ENCODE measurements around the gene MBOAT2.
"Not testable (repeated sequence)": the region's sequence is repeated elsewhere in the genome, so short reads cannot be mapped to it uniquely, and the experiment has no call there.

MBOAT2 gene

DNA sequence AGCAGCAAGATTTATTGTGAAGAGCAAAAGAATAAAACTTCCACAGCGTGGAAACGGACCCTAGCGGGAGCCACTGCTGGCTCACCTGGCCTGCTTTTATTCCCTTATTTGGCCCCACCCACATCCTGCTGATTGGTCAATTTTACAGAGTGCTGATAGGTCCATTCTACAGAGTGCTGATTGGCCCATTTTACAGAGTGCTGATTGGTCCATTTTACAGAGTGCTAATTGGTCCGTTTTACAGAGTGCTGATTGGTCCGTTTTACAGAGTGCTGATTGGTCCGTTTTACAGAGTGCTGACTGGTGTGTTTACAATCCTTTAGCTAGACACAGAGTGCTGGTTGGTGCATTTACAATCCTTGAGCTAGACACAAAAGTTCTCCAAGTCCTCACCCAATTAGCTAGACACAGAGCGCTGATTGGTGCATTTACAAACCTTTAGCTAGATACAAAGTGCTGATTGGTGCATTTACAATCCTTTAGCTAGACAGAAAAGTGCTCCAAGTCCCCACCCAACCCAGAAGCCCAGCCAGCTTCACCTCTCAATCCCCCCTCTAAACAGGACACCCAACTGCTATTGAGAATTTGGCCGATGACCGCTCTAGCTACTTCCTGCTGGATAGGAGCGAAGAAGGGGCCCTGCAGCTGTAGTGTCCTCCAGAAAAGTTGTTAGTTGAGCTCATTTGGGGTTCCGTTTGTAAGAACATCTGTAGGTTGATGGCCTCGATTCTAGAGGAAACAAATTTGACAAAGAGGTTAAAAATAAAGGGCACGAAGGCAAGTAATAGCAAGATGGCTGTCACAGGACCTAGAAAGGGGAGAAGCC is 108.2 kb downstream of the MBOAT2 start:
- not testable (repeated sequence) for DNase-seq (ENCODE audit: low spot score)

DNA sequence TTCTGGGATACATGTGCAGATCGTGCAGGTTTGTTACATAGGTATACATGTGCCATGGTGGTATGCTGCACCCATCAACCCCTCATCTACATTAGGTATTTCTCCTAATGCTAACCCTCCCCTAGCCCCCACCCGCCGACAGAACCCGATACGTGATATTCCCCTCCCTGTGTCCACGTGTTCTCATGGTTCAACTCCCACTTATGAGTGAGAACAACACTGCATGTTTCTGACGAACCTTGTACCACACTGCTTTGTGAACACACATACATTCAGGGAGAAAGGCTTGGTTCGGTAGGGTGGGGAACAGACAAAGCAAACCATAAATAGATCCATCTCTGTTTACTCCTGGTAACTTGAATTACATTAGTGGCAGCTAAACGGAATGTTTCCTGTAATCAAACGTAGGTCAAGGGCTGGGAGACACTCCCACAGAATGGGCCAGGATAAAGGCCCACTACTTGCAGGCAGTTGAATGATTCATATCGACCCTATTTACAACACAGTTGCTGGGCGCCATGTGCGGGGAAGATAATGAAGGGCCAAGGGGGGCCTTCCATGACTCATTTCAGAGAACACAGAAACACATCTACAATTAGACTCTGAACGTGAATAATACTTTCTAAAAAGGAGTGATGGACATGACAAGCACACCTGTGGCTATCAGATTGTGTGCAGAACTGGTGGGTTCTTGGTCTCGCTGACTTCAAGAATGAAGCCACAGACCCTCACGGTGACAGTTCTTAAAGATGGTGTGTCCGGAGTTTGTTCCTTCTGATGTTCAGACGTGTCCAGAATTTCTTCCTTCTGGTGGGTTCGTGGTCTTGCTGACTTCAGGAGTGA is 109.3 kb downstream of the MBOAT2 start:
- no peak for DNase-seq (ENCODE audit: low spot score)

DNA sequence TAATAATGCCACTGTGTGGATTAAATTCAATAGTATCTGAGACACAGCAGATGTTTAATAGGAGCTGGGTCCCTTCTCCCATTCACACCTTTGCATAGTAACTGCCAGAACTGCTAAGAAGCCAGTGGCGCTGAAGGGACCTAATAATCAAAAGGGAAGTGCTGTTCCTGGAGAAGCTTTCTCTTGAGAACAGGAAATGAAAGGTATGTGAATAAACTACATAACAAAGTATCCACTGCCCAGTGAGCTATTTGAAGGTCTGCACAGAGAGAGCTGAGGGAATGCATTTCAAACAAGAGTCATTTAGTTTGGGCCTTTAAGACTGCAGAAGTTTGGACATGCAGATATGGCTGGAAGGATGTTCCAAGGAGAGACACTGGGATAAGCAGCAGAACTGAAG is 110.0 kb downstream of the MBOAT2 start:
- no peak for DNase-seq (ENCODE audit: low spot score)

DNA sequence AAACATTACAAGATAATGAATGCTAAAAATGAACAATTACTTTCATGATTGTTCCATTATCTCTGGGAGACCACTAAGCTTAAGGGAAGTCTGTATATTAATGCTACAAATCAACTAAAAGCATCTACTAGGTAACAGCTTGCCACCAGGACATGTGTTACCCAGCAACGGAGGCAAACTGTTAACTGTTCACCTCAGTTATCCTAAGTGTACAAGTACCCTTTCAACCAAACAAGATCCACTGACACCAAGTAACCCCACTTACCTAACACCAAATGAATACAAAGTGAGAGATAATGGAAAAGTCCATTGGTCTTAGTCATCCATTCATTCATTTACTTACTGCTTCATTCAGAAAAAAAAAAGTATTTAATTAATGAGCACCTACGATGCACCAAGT is 111.4 kb downstream of the MBOAT2 start:
- no peak for DNase-seq (ENCODE audit: low spot score)

DNA sequence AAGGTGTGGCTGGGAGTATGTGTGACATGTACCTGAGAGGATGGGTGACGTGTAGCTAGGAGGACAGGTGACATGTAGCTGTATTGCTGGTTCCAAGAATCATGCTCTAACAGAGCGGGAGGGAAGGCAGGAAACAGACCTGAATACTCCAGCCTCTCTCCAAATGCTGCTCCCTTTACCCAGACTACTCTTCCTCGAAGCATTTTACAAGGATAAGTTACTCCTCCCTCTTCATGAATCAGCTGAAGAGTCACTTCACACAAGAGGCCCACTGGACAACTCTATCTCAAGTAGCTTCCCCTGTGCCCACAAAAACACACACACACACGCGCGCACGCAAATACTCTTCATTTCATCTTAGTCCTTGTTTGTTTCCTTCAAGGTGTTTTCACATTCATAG is 113.5 kb downstream of the MBOAT2 start:
- no peak for DNase-seq (ENCODE audit: low spot score)

DNA sequence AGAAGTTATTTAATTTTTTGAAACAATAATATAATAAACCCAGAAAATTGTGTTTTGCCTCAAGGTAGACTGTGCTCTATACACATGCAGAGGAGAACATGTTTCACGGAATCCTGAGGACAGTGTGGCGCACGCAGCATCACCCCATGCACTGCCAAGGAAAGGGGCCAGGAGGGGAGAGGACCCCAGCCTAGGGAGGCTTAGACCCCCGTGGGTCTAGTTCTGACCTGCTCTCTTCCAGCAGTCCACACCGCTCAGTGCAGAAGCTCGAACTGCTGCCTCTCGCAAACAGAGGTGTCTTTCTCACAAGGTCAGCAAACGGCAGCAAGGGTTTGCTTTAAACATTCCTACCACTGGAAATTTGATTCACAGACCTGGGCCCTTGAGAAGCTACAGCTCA is 114.5 kb downstream of the MBOAT2 start:
- DNase-seq (ENCODE audit: low spot score): no peak

DNA sequence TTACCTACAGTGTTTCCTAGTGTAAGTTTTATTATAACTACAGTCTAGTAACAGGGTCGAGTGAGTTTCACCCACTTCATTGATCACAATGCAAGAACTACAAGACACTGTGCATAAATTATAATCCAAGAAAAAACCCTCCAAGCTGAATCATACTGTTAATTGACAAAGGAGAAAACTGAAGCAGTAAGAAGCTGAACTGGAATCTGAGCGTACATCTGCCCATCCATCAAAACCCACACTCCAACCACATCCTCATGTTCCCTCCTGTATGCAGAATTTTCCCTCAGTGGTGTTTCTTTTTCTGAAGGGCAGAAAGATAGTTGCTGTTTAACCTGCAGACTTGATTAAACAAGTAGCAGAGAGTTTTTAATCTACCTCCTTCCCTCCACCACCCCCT is 116.6 kb downstream of the MBOAT2 start:
- no peak for DNase-seq (ENCODE audit: low spot score)

DNA sequence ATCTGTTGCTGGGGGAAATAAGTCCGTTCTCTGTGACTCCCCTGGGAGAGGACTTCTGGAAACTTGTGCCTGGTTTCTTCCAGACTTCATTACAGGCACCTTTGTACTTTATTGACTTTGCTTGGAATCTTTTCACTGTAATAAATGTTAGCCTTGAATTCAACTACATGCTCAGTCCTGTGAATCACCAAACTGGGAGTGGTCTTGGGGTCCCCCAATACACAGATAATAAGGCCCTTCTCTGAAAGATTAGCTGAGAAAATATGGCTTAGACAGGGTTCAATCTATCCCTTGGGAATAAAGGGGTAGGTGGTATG is 117.3 kb downstream of the MBOAT2 start:
- DNase-seq (ENCODE audit: low spot score): no peak

DNA sequence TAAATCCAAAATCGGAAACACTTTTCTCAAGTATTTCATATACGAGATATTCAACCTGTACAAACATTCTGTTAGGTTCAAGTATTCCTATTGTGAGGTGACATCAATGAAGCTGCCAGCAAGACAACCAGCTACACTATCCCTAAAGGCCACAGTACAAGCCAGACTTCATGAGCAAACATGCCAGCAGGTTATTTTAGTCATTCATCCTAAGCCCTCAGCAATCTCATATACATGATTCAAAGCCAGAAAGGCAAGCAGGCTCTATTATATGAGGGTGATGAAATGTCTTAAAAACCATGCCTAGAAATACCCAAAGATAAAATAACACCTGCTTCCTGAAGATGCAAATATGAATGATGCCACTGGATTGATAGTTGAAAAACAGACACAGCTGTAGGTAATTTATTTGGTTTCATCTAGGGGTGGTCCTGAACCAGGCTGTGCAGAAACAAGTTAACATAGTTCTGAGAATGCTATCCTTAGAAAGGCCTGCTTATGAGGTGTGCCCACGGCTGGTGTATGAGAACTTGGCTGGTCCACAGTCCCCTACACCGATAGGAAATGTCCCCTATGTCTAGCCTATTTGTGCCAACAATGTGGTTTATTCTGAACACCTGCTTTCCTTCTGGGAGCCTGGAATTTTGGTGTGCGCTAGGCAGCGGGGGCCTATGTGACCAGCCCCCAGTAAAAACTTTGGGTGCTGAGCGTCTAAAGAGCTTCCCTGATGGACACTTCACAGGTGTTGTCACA is 117.9 kb downstream of the MBOAT2 start:
- no peak for DNase-seq (ENCODE audit: low spot score)

DNA sequence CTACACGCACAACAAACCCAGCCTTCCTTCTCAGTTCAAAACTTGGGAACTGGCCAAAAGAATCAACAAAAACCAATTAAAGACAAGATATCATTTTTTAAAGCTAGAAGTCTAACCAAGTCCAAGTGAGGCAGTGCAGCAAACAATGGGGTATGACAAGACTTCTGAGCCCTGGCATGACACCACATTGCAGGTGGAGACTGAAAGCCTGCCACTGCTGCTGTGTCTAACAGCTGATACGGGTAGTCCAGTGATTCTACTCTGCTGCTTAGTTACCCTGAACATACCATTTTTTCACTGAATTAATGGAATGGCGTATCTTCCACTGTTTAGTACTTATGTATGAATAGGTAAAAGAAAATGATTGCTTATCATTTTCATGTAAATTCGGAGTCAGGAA is 118.7 kb downstream of the MBOAT2 start:
- no peak for DNase-seq (ENCODE audit: low spot score)

DNA sequence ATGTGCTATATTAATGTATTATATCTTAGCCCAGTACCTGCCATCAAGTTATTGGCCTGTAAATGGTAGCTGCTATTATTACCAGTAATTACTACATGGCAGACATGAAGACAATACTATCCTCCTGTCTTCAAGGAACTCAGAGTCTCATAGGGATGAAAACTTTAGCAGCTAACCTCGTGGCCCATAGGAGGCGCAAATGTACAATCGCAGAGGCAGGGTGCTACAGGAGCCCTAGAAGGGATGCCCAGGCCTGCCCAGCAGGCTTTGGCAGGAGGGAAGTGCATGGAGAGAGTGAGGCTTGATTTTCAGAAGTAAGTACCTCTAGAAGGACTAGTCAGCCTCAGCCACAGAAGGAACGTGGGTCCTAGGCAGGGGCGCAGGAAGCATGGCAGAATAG is 121.4 kb downstream of the MBOAT2 start:
- no peak for DNase-seq (ENCODE audit: low spot score)

DNA sequence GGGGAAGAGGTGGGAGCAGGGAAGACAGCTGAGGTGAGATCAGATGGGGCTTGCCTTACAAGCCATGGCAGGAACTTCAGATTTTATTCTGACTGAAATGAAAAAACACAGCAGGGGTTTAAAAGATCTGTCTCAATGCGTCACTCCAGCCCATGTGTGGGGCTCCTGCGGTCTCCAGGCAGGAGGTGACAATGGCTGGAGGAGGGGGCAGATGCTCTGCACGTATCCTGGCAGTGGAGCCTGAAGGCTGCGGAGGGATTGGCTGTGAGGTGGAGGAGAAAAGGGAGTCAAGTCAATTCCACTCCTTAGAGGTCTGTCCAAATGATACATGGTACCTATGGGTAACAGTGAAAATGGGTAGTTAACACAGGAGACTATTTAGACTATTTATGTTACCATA is 125.6 kb downstream of the MBOAT2 start:
- DNase-seq (ENCODE audit: low spot score): no peak

DNA sequence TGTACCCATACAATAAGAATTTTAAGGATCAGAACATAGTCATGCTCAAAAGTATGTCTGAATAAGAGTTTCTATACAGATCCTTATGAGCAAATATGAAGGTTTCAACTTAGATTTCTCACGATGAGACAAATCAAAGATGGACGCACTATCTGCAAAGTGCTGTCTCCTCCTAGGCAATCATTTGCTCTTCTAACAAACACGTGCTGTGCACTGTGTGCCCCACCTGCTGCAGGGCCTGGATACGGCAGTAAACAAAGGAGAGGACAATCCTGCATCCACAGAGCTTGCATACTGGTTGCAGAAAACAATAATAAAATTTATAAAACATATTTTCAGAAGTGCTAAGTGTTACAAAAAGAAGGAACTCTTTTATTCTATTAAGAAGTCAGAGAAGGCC is 126.2 kb downstream of the MBOAT2 start:
- DNase-seq (ENCODE audit: low spot score): no peak

DNA sequence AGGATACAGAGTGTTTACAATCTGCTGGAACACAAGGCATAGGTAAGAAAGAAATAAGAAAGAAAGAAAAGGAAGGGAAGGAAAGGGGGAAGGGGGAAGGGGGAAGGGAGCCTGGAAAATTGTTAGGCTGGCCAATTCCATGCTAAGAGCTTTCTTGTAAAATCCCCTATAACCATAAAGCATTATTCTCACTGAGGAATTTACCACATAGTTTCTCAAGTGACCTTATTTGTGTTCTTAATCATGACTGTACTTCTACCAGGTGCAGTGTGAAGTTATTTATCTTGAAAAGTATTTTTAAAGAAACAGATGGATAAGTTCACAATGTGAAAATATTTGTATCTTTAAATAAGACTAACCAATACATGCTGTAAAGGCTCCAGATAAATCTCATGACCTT is 126.9 kb downstream of the MBOAT2 start:
- no peak for DNase-seq (ENCODE audit: low spot score)

DNA sequence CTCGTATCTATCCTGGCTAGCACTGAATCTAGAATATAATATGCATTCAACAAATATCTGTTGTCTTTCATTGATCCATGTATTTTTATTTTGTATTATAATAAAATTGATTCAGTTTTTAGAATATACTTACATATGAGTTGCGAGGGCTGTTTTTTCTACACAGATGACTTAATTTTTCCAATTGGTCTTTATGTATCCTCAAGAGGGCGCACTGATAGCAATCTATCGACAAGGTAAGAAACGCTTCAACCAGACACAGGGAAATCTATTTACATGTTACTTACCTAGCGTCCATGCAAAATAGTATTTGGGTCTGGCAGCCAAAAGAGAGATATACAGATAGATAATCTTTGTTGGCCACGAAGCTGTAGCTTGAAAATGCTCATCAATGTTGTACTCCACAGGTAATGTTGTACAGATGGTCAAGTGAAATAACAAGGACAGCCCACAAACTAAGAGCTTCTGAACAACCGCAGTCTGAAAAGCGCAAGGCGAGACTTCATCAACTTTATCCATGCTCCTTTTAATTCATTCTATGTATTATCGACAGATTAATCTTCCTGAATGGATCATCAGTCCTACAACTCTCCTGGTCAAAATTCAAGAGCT is 130.6 kb downstream of the MBOAT2 start:
- DNase-seq (ENCODE audit: low spot score): peak; percentile 16

DNA sequence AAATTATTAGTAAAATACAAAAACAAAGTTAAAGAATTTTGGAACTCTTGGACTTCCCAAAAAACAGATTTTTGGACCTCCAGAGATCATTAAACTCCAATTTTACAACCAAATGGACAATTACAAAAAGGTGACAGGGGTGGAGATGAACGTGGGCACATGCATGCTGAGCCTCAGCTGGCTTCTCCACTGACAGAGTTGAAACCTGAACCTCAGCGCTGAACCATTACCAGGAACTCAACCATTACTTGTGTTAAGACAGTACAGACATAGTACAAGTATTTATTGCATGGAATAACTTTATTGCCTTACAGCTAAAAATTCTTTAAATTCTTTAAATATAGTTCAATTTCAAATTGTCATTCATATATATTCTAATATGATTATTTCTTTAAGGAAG is 133.0 kb downstream of the MBOAT2 start:
- DNase-seq (ENCODE audit: low spot score): no peak

DNA sequence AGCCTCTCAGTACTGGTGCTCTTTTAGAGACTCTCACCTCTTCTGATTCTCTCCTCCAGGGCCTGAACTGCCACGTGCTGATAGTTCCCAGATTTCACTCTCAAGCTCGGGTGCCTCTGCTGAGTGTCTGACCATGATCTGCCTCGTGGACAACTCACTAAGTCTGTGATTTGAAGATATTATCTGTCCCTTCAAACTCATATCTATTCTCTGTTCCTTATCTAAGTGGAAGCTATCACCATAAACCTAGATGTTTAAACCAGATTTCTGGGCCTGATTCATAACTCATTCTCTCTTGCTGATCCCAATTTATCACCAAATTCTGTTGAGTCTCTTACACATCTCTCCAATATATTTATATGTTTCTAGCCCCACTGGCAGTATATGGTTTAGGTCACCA is 136.1 kb downstream of the MBOAT2 start:
- DNase-seq (ENCODE audit: low spot score): no peak

DNA sequence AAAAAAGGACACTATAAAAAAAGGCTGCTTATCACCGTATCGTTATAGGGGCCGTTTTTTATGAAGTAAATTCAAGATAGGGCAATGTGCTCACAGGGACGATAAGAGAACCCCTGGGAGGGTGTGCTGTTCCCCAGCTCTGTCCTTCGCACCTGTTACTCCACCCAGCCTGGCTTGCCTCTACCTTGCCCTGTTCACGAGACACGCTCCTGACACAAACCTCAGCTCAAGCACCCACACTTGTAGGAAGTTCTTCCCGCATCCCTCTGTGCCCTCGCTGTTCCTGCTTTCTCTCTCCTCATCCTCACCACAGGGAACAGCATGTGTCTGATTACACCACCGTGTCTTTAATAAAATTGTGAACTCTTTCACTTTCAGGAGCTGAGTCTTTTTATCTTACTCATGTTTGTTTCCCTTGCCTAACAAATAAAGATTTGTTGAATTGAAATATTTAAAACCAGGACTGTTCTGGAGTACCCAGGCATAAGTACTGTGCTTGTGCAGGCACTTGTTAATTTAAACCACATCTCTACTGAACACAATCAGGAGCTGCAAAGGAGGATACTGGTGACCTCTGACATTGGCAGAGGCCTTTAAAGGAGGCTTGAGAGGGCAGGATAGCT is 140.0 kb downstream of the MBOAT2 start:
- no peak for DNase-seq (ENCODE audit: low spot score)

DNA sequence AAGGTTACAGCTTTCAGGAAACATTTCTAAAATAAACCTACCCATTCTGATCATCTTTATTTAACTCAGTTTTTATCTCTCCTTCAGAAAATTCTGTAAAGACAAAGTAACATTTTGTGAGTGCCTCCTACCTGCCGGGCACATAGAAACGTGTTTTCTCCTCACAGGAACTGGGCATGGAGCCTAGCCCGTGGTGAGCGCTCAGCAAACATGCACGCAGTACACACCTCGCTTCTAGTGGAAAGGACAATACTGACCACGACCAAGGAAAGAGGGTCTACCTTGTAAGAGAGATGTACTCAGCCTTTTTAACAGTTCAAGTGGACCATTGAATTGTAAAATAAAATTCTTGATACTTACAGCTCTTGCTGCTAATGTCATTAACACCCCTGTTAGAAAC is 141.3 kb downstream of the MBOAT2 start:
- no peak for DNase-seq (ENCODE audit: low spot score)

DNA sequence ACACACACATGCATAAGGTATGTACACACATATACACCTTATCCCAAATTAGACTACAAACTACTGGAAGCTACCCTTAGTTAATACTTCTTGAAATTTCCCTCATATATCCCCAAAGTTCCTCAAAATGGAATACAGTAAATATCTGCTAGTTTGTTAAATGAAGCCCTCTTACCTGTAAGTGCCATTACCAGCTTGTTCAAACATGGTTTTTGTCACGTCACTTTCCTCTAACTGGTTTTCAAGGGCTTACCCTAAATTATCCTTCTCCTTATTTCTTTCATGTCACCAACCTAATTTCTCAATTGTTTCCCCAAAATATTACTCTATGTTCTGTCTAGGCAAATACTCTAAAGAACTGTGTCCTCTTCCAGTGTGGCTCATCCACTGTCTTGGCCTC is 141.7 kb downstream of the MBOAT2 start:
- no peak for DNase-seq (ENCODE audit: low spot score)

DNA sequence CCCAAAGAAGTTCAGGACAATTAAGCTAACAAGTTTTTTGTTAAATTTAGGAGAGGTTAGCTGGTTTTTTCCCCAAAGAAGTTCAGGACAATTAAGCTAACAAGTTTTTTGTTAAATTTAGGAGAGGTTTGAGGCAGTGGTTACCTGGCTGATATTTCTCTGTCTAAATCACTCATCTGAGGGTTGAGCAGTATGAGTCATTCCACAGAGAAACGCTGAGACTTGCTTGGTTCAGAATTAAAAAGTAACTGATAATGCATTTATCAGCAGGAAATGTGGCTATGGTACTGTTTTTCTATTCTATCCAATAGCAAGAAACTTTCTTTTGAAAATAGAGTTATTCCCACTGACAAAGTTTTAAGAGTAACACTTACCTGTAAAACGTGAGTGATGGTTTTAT is 143.2 kb downstream of the MBOAT2 start:
- no peak for DNase-seq (ENCODE audit: low spot score)

DNA sequence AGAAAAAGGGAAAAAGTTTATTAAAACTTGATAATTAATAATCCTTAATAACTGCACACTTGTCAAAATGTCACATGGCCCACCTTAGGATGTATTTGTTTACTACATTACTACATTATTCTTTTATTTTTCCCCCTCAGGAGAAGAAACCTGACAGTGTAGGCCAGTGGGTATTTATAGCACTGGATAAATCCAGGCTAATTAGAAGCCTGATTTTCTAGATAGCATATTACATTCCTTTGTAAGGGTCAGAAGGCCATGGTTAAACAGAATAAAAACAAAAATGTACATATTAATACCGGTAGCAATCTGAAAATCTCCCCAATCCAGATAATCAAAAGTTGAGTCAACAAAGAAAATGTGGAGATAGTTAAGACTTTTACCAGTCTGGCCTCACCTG is 144.6 kb downstream of the MBOAT2 start:
- no peak for DNase-seq (ENCODE audit: low spot score)

Measured in CD4-positive, alpha-beta T cell treated with Interleukin-15 for 4 hours (primary cell).